Osteoblast (primary cell): ENCODE data around the gene SUPT6H. TPM values are rescaled to one million over a fixed set of nuclear protein-coding genes. Genes with fewer than 3 reads are reported as not detected.

Experiments used
- DNase-seq: peaks from one replicate; pipeline ENCODE4 v3.0.0; 2011; ENCODE audit warnings: low spot score, mixed read lengths; ENCODE audit not compliant: insufficient read length; ENCODE audit errors: missing footprints
- H2AFZ ChIP-seq: 2 replicates; pipeline ENCODE4 v1.6.0; 2011; ENCODE audit warnings: mild to moderate bottlenecking, low read length
- H3K27ac ChIP-seq: 2 replicates; pipeline ENCODE4 v1.5.1; 2011; ENCODE audit warnings: mild to moderate bottlenecking, low read depth, low read length, moderate library complexity
- H3K27me3 ChIP-seq: 2 replicates; pipeline ENCODE4 v1.6.0; 2012; ENCODE audit warnings: mild to moderate bottlenecking, control low read depth, inconsistent platforms, low read length, moderate library complexity; ENCODE audit not compliant: insufficient read depth
- H3K36me3 ChIP-seq: 2 replicates; pipeline ENCODE4 v1.5.1; 2011; ENCODE audit warnings: mild to moderate bottlenecking, low read length, control low read depth, moderate library complexity; ENCODE audit not compliant: insufficient read depth
- H3K4me1 ChIP-seq: 2 replicates; pipeline ENCODE4 v1.5.1; 2011; ENCODE audit warnings: mild to moderate bottlenecking, low read length, control low read depth, moderate library complexity; ENCODE audit not compliant: insufficient read depth
- H3K4me2 ChIP-seq: 2 replicates; pipeline ENCODE4 v1.6.0; 2011; ENCODE audit warnings: mild to moderate bottlenecking, low read length; ENCODE audit not compliant: insufficient read depth
- H3K4me3 ChIP-seq: fragments of 200-600 bp; sonication (generic); 3 replicates; pipeline ENCODE4 v1.5.1; 2012; ENCODE audit warnings: mild to moderate bottlenecking, low read length, inconsistent platforms; ENCODE audit not compliant: insufficient read depth
- H3K79me2 ChIP-seq: 2 replicates; pipeline ENCODE4 v1.6.0; 2012; ENCODE audit warnings: mild to moderate bottlenecking, low read length, control low read depth, inconsistent platforms; ENCODE audit not compliant: insufficient read depth
- H3K9me3 ChIP-seq: 2 replicates; pipeline ENCODE4 v1.5.1; 2011; ENCODE audit warnings: low read depth, low read length, control low read depth
- H4K20me1 ChIP-seq: 2 replicates; pipeline ENCODE4 v1.6.0; 2012; ENCODE audit warnings: mild to moderate bottlenecking, low read length, control low read depth; ENCODE audit not compliant: insufficient read depth
- total RNA-seq: library from RNA; depleted of rRNA; stranded (reverse); fragments of >200 nt; gene quantifications from 2 replicates; pipeline ENCODE4 v1.2.3, GENCODE V29; 2012
- TF ChIP-seq, protein P1 (sequence below): IDR thresholded peaks from 2 replicates; pipeline ENCODE4 v1.5.1; 2011; ENCODE audit warnings: mild to moderate bottlenecking, low read depth, low read length, moderate library complexity; ENCODE audit errors: extremely low read depth

SUPT6H gene
- total RNA-seq, 1 donor: 47.4 TPM

DNA sequence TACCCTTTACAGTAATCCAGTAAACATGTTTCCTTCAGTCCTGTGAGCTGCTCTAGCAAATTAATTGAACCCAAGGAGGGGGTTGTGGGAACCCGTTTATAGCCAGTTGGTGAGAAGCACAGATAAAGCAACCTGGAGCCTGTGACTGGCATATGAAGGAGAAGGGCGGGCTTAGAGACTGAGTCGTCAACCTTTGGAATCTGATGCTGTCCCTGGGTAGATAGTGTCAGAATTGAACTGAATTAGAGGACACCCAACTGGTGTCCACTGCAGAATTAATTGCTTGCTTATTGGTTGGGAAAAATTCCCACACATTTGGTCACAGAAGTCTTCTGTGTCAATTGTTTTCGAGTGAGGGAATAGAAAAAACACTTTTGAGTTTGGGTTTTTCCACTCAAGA lies 35.2 kb upstream of the SUPT6H start:
- no peak overlapping the region for H3K4me3 ChIP-seq
- no peaks in the 10 kb centered on the region for H3K79me2 ChIP-seq
- H3K36me3 ChIP-seq: peaks cover 69% of the 10 kb centered on the region
- H3K9me3 ChIP-seq: no peaks in the 10 kb centered on the region
- H3K4me2 ChIP-seq: no peak overlapping the region
- no peak overlapping the region for H3K27ac ChIP-seq
- no peaks in the 10 kb centered on the region for H3K27me3 ChIP-seq
- H3K4me1 ChIP-seq: no peaks in the 10 kb centered on the region
- H4K20me1 ChIP-seq: peaks cover 4% of the 10 kb centered on the region
- no peak for DNase-seq
- H2AFZ ChIP-seq: no peak overlapping the region
- TF ChIP-seq, protein P1, sequence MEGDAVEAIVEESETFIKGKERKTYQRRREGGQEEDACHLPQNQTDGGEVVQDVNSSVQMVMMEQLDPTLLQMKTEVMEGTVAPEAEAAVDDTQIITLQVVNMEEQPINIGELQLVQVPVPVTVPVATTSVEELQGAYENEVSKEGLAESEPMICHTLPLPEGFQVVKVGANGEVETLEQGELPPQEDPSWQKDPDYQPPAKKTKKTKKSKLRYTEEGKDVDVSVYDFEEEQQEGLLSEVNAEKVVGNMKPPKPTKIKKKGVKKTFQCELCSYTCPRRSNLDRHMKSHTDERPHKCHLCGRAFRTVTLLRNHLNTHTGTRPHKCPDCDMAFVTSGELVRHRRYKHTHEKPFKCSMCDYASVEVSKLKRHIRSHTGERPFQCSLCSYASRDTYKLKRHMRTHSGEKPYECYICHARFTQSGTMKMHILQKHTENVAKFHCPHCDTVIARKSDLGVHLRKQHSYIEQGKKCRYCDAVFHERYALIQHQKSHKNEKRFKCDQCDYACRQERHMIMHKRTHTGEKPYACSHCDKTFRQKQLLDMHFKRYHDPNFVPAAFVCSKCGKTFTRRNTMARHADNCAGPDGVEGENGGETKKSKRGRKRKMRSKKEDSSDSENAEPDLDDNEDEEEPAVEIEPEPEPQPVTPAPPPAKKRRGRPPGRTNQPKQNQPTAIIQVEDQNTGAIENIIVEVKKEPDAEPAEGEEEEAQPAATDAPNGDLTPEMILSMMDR: no peak

DNA sequence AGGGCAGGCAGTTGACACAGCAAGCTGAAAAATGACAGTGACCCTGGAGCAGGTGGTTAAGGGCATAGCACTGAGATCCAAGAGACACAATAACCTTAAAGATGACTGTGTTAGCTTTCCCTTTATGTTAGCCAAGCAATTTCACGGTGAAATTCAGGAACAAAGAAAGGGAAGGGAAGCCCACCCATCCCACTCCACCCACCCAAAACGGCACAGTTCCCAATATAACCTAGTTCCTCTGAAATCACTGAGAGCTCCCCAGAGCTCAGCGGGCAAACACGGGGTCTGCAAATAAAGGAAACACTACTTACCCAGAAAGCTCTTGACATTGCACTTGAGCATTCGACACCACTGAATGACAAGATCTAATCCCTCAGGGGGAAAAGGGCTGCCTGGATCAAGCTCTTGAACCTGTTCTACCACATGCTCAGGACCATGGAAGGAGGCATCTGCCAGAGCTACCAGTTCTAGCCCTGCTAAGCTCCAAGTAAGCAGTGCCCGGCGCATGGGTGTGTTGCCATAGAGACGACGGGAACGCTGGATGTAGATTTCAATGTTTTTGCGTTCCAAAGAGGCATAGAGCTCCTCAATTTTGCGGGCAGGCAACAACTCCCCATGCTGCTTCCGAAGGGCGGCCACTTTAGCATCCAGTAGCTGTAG lies 27.7 kb upstream of the SUPT6H start:
- Histone ChIP-seq H3K27me3 (no peaks in the 10 kb centered on the region), H3K4me1 (no peaks in the 10 kb centered on the region), H2AFZ (no peak overlapping the region), H3K36me3 (peaks cover 83% of the 10 kb centered on the region), H3K9me3 (no peaks in the 10 kb centered on the region), H3K4me3 (no peak overlapping the region), H3K79me2 (peaks cover 32% of the 10 kb centered on the region), H4K20me1 (peaks cover 18% of the 10 kb centered on the region), H3K4me2 (no peak overlapping the region), H3K27ac (no peak overlapping the region)
- TF ChIP-seq, protein P1: no peak
- DNase-seq: no peak

DNA sequence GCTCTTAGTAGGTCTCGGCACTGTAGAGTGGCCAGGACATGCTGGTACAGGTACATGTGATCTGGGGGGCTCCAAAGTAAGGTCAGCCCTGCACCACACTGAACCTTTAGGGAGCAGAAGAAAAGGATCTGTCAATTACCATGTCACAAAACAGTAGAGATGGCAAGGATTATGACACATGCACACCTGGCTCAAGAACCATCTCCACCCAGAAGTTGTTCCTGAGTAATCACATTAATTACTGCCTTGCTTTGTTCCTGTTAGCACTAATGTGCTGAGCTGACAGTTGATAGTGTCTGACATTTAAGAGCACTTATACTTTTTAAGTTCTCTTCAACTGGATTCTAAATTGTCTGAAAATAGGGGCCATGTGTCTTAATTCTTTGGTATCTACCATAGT lies 26.5 kb upstream of the SUPT6H start:
- Histone ChIP-seq H3K27me3 (no peaks in the 10 kb centered on the region), H3K4me3 (no peak overlapping the region), H3K9me3 (no peaks in the 10 kb centered on the region), H3K4me1 (no peaks in the 10 kb centered on the region), H3K79me2 (peaks cover 36% of the 10 kb centered on the region), H3K4me2 (no peak overlapping the region), H4K20me1 (peaks cover 18% of the 10 kb centered on the region), H3K27ac (no peak overlapping the region), H3K36me3 (peaks cover 93% of the 10 kb centered on the region), H2AFZ (no peak overlapping the region)
- TF ChIP-seq, protein P1: no peak
- no peak for DNase-seq

DNA sequence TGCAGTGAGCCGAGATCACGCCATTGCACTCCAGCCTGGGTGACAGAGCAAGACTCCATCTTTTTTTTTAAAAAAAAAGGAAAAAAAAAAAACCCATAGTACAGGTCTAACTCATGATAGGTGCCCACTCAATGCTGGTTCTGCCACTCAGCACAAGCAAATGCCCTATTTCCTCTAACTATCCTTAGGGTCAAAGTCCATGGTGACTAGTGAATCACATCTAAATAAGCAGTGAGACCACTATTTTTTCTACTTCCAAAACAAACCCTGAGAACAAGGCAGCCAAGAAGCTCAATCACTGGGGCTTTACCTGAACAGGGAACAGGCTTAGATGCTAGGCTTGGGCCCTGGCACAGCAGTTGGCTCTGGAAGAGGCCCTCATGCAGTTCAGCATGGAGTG lies 20.4 kb upstream of the SUPT6H start:
- Histone ChIP-seq H2AFZ (no peak overlapping the region), H3K79me2 (peaks cover 47% of the 10 kb centered on the region), H3K36me3 (peaks cover 65% of the 10 kb centered on the region), H3K27ac (no peak overlapping the region), H3K27me3 (no peaks in the 10 kb centered on the region), H3K4me2 (no peak overlapping the region), H3K9me3 (no peaks in the 10 kb centered on the region), H3K4me3 (no peak overlapping the region), H3K4me1 (peaks cover 23% of the 10 kb centered on the region), H4K20me1 (peaks cover 20% of the 10 kb centered on the region)
- no peak for DNase-seq
- TF ChIP-seq, protein P1: no peak
